HG03521 (cell line): ENCODE measurements around the gene GLO1.

Experiments used
- ATAC-seq: cut with Tn5 transposase; IDR thresholded peaks from one replicate; pipeline ENCODE4 v1.9.1; 2021; ENCODE audit warnings: mild to moderate bottlenecking, moderate library complexity; ENCODE audit not compliant: unreplicated experiment

The GLO1 gene

DNA sequence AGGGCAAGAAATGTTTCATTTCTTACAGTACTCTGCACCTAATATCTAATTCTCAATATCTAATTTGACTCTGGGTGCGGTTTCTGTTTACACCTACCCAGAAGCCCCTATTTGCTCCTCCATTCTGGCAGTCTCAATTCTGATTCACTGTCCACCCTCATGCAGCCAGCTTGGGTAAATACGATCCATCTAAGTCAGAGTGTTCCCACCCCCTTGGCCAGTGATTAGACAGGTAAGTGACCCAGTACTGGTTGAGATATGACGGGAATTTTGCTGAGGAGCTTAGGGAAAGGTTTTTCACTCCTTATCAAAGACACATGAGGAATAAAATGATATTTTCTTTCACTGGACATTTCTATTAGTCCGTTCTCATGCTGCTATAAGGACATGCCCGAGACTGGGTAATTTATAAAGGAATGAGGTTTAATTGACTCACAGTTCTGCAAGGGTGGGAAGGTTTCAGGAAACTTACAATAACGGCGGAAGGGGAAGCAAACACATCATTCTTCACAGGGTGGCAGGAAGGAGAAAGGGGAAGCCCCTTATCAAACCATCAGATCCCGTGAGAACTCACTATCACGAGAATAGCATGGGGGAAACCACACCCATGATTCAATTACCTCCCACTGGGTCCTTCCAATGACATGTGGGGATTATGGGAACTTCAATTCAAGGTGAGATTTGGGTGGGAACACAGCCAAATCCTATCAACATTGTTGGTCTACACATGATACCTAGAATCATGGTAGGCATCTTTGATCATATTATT is 29.4 kb downstream of the GLO1 start:
- no peak for ATAC-seq

DNA sequence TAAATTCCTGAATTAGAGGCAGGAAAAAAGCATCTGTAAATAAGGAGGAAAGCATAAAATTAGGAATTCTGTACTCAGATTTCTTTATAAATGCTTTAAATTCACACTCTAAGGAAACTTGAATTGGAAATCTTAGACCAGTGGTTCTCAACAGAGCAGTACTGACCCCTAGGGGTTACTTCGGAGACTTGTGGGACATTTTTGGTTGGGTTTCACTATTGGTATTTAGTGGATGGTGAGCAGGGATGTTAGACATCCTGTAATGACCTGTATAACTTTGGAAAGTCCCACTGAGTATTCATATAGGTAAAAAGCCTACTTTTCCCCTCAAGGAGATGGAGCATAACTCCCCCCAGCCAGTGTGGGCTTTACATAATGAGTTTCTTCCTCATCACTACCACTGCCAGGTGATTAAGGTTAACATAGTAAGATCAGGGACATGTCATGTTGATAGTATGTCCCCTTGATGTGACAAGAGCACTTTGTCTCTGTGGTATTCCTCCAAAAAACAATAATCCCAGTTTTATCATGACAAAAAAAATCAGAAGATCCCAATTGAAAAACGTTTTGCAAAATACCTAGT is 31.0 kb downstream of the GLO1 start:
- ATAC-seq = peak; percentile 82

DNA sequence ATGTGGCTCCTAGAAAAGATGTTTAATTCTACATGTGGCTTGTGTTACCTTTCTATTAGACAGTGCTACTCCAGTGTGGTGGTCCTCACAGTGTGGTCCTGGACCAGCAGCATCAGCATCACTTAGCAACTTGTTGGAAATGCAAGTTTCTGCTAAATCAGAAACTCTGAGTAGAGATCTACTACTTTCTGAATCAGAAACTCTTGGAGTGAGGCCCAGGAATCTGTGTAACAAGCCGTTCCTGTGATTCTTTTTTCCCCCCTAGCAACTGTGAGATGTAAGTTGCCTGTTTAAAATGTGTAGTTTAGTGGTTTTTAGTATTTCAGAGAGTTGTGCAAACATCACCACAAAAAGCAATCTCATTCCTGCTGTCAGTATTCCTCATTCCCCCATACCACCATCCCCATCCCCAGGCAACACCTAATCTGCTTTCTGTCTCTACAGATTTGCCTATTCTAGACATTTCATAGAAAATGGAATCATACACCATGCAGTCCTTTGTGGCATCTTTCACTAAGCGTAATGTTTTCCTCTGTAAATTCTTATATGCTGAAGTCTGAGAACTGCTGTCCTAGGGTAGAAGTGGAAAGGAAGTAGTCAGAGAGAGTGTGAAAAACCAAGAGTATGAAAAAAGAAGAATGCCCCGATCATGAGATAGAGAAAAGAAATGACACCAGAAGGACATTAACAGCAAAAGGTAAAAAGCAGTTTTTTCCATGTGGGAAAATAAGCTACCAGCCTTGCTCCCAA is 44.4 kb downstream of the GLO1 start:
- ATAC-seq = no peak

DNA sequence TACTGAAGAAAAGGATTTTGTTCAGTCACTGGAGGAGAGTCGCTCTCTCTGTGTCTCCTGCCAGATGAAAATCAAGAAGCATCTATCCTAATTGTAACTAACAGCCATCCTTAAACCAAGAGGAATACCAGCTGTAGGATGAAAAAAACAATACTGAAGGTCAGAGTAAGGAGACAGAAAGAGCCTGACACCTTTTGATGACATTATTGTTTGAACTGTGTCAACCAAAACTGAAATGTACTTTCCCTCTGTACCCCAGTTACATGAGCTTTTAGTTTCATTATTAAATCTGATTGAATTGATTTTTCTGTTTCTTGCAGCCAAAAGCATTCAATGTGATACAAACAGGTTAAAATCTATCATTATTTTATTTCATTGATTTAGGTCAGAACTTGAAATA is 46.0 kb downstream of the GLO1 start:
- no peak for ATAC-seq

DNA sequence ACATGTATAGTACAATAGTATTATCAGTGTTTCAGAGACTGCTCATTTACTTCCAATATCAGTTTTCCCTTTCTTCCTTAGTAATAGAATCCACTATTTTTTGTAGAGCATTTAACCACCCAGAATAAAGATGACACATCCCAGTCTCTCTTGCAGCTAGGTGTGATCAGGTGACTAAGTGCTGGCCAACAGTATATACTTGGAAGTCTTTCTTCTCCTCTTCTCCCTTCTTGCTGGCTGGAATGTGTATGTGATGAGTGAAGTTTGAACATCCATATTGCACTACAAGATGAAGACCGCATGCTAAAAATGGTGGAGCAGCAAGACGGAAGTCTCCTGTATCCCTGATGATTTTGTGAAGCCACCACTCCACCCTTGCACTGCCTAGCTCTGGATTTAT is 48.7 kb downstream of the GLO1 start:
- ATAC-seq = no peak

DNA sequence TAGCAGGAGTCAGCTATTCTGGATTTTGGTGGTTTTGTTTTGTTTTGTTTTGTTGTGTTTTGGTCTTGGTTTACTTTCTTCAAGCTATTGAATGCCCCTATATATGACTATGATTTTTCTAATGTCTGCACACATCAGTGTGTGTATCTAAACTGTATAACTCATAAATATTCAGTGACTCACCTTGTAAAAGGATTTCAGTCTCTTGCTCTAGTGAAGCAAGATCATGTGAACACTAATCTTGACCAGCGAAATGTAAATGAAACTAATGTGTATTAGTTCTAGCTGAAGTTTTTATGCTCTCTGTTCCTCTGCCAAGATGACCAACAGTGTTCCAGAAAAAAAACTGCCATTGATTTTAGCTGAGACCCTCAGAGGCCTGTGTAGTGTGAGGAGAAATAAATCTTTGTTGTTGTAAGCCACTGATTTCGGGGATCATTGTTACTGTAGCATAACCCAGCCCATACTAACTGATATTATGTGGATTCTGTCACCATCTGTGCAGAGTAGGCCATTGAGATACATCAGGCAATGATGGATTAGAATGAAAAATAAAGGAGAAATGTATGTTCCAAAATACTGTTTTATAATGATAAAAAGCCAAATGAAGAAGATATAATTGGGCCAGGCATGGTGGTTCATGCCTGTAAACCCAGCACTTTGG is 51.7 kb downstream of the GLO1 start:
- no peak for ATAC-seq

DNA sequence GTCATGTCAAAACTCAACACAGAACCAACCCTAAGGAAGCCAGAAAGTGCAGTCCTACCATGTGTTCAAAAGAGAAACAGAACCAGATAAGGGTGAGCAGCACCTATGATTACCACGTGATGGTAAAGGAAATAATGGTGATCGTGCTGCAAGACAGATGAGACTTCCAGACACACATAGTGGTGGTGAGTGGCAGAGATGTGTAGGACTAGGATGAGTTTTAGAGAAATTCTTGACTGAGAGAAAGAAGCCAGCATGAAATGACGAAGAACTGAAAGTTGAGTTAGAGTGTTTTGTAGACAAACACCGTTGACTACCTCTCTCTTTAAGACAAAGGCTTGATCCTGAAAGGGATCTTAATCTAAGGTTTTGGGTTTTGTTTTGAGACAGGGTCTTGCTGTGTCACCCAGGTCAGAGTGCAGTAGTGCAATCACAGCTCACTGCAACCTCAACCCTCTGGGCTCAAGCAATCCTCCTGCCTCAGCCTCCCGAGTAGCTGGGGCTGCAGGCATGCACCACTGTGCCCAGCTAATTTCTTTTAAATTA is 52.7 kb downstream of the GLO1 start:
- ATAC-seq = no peak

DNA sequence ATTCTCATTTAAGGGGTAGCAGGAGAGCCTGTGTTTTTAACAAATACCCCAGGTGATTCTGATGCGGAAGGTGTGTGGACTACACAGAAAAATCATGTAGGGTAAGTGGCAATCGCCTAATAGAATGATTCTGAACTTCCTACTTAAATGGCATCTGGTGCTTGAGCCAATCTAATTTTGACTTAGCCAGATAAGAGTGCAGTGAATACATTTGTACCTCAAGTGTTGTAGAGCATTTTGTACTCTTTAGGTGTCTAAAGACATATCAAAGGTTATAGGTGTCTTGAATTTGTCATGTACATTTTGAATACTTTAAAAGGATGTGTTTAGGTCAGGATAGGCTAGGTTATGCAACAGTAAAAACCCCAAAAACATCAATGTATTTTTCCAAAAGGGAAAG is 53.2 kb downstream of the GLO1 start:
- no peak for ATAC-seq

DNA sequence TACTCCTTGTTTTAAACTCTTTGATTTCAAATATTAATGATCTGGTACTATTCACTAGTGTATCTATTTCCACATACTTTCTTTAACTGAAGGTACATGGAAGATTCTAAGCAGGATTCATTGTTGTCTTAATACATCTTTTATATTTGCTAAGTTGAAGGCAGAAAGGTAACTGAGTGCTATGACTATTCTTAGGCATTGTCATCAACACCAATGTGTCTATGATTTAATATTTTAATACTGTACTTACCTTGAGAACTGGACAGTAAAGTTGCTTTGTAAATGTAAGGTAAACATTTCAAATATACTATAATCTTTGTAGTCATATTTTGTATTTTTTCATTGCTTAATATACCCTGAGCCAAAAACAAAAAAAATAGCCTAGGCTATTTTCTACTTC is 54.3 kb downstream of the GLO1 start:
- no peak for ATAC-seq

DNA sequence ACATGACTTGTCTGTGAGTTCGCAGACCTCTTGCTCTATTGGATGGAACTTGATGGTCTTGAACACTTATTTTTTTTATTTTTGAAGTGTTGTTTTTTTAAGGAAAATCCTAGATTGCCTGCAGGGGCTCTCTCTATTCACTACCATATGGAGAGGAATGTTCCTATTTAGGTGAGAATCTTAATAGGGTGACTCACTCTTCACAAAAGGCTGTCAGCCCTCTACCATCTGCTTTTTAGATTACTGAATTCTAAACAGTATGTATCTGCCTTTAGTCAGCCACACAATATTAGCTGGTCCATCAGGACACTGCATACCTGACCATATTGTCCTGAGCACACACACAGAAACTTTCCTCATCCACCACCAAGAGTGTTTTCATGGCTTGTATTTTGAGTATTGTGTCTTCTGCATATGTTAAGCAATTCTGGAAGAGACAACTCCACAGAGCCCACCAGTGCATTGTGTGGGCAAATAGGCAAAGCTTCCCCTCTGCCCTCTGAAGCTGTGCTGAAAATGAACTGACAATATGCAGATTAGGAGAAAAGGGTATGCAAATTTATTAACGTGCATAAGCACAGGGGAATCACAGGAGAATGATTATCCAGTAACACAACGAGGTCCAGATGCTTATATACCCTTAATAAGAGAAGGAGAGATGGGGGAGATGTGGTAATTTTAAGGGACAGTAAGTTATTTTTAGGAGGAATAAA is 56.6 kb downstream of the GLO1 start:
- ATAC-seq = no peak

DNA sequence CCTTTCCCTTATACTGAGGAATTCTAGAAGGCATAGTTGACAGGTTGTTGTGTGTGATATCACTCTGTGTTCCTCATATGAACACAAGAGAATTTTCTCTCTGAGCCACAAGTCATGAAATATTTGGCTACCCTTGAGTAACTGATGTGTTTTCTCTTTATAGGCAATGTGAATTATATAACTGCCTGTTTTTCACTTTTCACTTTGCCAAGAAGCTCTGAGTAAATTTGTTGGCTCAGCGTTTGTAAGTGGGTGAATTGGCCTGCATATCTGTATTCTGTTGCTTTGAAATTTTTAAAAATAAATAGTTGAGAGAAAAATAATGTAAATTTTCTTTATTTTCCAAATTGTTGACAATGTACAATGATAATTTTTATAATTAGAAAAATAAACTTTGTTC is 58.0 kb downstream of the GLO1 start:
- no peak for ATAC-seq

DNA sequence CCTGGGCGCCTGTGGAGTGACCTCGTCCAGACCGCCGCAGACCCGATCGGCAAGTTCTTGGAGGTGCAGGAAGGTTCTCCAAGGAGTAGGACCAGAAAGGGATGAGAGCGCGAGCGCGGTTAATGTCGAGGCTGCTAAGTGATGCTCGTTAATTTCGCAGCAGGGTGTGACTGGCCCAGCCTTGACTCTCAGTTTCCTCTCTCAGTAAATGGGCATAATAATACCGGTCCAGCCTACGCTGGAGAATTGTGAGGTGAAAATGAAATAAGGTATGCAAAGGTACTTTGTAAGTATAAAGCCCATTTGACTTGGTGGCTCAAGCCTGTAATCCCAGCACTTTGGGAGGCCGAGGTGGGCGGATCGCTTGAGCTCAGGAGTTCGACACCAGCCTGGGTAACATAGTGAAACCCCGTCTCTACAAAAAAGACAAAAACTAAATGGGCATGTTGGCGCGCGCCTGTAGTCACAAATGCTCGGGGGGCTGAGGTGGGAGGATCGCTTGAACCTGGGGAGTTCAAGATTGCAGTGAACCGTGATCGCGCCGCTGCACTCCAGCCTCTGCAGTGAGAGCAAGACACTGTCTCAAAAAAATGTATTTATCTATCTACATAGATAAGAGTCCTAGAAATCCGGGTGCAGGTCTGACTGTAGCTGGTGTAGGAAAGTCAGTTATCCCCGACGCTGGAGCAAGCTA is 62.6 kb downstream of the GLO1 start:
- no peak for ATAC-seq

DNA sequence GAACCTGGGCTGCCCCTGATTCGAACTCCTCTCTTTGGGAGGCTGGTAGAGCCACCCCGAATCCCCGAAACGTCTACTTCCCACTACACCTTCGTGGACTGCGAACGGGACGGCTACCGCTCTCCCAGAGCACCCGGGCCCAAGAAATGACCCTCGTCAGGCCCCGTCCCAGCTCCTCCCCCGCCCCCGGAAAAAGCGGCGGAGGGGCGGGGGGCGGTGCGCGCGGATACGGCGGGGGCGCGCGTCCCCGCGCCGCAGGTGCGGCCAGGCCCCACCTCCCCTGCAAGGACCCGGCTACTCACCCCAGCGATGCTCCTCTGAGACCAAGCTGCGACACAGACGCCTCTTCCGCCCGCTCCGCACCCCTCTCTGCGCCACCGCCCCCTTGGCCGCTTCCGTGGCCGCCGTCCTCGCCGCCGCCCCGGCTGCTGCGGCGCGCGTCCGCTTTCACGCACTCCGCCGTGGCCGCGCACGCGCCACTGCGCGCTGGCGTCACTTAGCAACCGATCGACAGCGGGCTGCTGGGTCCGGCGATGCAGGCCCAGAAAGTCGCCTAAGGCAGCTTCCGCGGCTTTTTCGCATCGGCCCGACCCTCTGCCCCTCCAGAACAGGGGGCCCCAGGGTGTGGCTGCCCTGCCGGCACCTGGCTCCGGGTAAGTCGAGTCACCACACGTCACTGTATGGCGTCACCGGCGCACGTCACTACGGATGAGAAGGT is 63.3 kb downstream of the GLO1 start, which contains the start of gene BTBD9:
Gene BTBD9 (minus strand): TSS at position 432 of the 718 bp plus-strand sequence.
- ATAC-seq = peak; percentile 68

DNA sequence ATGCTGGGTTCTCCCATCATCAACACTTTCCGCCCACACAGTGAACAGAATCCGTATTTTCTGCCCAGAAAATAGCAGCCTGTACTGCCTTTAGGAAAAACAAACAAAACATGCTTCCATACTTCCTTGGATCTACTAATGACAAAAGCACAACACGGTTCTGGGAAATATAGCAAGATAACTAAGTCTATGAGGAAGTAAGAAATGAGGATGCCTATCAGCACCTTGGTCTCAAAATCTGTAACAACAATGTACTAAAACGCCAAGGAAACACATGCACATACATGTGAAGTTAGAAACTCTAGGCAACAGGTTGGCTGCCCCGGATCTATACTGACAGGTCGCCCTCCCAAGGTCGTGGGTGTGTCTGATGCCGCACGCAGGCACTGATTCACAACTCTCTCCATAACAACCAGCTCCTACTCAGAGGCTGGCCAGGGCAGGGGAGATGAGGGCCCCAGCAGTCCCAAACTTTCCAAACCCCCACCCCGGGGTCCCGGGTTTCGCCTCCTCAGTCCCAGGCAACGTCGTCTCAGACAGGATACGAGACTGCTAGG is 63.9 kb downstream of the GLO1 start:
- peak; percentile 22 for ATAC-seq

DNA sequence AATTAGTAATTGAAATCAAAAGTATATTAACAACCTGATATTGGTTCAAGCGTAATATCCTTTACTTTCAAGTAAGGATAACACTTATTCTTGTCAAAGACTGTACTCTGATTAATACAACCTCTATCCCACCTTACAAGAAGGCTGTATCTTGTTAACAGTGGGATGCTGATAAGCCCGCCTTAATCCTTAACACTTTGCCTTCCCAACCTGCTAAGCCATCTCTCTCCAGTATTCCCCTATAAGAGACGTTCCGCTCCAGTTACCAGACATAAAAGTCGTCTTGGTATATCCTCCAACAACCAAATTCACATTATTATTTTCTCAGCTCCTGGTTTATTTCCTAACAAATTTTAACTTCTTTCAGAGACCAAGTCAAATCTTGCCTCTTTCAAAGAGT is 65.2 kb downstream of the GLO1 start:
- no peak for ATAC-seq

DNA sequence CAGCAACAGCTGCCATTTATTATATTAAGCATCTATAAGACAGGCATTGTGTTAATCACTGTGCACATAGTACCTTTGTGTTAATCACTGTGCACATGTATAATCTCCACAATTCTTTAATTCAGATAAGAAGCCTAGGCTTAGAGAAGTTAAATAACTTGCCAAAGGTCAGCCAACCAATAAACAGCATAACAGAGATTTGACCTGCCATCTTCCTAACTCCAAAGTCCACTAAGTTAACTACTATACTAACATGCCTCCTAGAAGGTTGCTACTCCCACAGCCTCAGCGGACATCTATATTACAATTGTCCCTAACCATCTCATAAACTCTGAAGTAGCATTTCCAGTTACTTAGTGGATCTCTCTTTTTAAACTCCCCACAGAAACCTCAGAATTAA is 66.9 kb downstream of the GLO1 start:
- ATAC-seq = no peak

DNA sequence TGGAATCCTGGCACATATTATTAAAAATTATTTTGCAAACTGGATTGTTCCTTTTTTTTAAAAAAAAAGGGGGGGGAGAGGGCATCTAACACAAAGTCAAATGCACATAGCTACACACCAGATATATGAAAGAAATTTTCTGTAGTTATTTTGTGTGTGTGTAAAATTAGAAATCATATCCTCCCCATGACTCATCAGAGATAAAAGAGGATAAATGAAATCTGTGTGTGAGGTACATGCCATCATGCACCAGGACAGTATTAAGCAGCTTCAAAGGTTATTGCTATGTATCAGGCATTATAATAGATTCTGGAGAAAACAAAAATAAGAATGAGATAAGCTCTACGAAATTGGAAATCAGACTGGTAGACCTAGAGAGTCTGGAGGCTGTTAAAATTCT is 68.4 kb downstream of the GLO1 start:
- no peak for ATAC-seq

DNA sequence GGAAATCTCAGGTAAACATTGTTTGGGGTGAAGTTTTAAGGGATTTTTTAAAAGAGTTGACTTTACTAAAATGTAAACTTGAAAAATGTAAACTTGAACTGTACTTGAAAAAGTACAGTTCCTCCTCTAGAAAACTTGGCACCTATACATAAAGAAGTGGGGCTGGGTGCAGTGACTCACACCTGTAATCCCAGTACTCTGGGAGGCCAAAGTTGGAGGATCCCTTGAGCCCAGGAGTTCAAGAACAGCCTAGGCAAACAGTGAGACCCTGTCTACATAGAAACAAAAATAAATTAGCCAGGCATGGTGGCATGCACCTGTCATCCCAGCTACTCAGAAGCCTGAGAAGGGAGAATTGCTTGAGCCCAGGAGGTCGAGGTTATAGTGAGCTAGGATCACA is 70.5 kb downstream of the GLO1 start:
- no peak for ATAC-seq

DNA sequence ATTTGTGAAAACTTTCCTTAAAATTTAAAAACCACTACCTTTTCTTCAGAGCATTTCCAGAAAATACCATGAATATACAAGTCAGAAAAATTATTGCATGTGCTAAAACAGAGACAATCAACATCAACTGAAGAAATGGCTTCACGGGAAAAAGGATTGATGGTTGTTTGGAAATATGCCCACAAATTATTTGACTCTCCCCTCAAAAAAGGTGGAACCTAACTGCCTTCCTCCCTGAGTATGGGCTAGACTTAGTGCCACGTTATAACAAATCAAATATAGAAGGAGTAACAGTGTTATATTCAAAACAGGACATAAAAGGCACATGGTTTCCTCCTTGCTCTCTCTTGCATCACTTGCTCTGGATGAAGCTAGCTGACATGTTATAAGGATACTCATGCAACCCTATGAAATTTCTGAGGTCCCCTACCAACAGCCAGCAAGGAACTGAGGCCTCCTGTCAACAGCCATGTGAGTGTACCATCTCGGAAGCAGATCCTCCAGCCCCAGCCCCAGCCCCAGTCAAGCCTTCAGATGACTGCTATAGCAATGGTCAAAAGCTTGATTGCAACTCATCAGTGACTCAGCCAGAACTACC is 71.7 kb downstream of the GLO1 start:
- no peak for ATAC-seq
